ENCODE data around the gene RTP5. TPM values are rescaled to one million over a fixed set of nuclear protein-coding genes. Genes with fewer than 3 reads are reported as not detected.

Gene RTP5
- total and polyA plus RNA-seq, 10 donors: 0.34 to 2.2 (median 0.86) TPM

DNA sequence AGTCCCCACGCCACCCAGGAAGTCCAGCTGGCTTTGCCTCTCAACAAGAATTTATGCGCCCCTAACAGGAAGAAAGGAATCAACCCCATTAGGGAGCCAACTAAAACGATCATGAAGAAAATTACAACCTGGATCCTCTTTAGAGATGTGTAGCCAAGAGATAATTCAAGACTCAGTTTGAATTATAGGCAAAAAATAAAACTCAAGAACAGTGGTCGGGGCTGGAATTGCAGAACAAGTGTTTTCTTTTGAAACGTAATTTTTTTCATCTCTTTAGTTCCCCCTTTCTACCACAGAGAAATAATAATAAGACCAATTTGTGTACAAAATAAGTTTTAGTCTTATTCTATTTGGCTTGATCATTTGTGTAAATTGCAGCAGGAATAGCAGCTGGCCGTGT, 33.2 kb upstream of the RTP5 start:
- Histone ChIP-seq H3K4me3 (no peak overlapping the region), H3K27ac (no peak overlapping the region), H3K27me3 (replicated peaks in 1 of 7) (peaks cover 0 to 5% (median 0%) of the 10 kb centered on the region in 7 donors), H3K9me3 (peaks cover 0 to 4% (median 0%) of the 10 kb centered on the region in 8 donors), H3K4me1 (peaks cover 0 to 3% (median 0%) of the 10 kb centered on the region in 6 donors), H3K36me3 (no peaks in the 10 kb centered on the region)
- 52 to 63% (median 62%) methylated on average over 6 of the region's 6 CpGs for WGBS, 5 donors
- intact Hi-C loops (cut with DNase I; ENCODE audit: low total_unique reads): no loop called here
- TF ChIP-seq POLR2A (IDR thresholded peaks at IDR 0.05) (no peak), CTCF (IDR thresholded peaks at IDR 0.05 in 8 of 11, conservative IDR thresholded peaks at IDR 0.05 in 3 of 11) (no peak), POLR2AphosphoS5 (IDR thresholded peaks at IDR 0.05) (no peak)
- DNase-seq: no peak

DNA sequence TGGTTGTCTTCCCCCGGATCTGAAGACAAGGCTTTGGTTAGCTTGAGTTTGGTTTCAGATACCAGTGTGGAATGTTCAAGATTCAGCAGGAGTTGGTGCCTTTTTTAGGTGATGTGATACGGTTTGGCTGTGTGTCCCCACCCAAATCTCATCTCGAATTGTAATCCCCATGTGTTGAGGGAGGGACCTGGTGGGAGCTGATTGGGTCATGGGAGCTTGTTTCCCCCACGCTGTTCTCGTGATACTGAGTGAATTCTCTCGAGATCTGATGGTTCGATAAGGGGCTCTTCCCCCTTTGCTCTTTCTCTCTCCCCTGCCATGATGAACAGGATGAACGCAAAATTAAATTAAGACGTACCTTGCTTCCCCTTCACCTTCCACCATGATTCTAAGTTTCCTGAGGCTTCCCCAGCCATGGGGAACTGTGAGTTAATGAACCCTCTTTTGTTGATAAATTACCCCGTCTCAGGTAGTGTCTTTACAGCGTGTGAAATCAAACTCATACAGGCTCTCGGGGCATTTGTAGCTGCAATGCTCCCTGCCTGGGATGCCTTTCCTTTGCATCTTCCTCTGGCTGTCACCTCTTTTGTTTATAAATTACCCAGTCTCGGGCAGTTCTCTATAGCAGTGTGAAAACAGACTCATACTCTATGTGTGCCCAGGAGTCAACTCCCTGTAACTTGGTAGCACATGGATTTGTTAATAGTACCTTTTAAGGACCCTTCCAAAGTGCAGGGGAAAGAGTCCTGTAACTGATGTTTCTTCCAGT, 32.1 kb upstream of the RTP5 start:
- TF ChIP-seq CTCF (IDR thresholded peaks at IDR 0.05 in 8 of 11, conservative IDR thresholded peaks at IDR 0.05 in 3 of 11) (no peak), POLR2AphosphoS5 (IDR thresholded peaks at IDR 0.05) (no peak), POLR2A (IDR thresholded peaks at IDR 0.05) (no peak)
- Histone ChIP-seq H3K4me1 (peaks cover 0 to 5% (median 0%) of the 10 kb centered on the region in 6 donors), H3K27ac (no peak overlapping the region), H3K27me3 (replicated peaks in 1 of 7) (peaks cover 0 to 5% (median 0%) of the 10 kb centered on the region in 7 donors), H3K36me3 (no peaks in the 10 kb centered on the region), H3K4me3 (no peak overlapping the region), H3K9me3 (peaks cover 0 to 4% (median 0%) of the 10 kb centered on the region in 8 donors)
- DNase-seq: no peak
- 71 to 81% (median 73%) methylated on average over 13 of the region's 13 CpGs for WGBS, 5 donors
- intact Hi-C loops (cut with DNase I; ENCODE audit: low total_unique reads): no loop called here

- H3K4me1 ChIP-seq: peaks cover 13 to 36% (median 26%) of the 10 kb centered on the region in 6 donors
- H3K27me3 ChIP-seq (replicated peaks in 1 of 7): peaks cover 0 to 21% (median 0%) of the 10 kb centered on the region in 7 donors
- H3K27ac ChIP-seq: peak overlapping the region in 1 of 8 donors; percentile 68
- no peak for TF ChIP-seq POLR2A (IDR thresholded peaks at IDR 0.05)
- no peaks in the 10 kb centered on the region for H3K9me3 ChIP-seq
- H3K36me3 ChIP-seq: no peaks in the 10 kb centered on the region
- DNase-seq: peak; percentile 73
- H3K4me3 ChIP-seq: no peak overlapping the region
- intact Hi-C loops (cut with DNase I; ENCODE audit: low total_unique reads): no loop called here
- 87 to 93% (median 87%) methylated on average over 28 of the region's 28 CpGs for WGBS, 5 donors
These were observed 28.1 kb upstream of the RTP5 start for GRCh38 chr2:241841181-241842066.

- TF ChIP-seq POLR2A (IDR thresholded peaks at IDR 0.05) (no peak), CTCF (IDR thresholded peaks at IDR 0.05 in 8 of 11, conservative IDR thresholded peaks at IDR 0.05 in 3 of 11) (no peak), POLR2AphosphoS5 (IDR thresholded peaks at IDR 0.05) (no peak)
- Histone ChIP-seq H3K27ac (peak overlapping the region in 2 of 8 donors; percentile 68 to 81), H3K4me1 (peaks cover 13 to 36% (median 26%) of the 10 kb centered on the region in 6 donors), H3K4me3 (no peak overlapping the region), H3K36me3 (no peaks in the 10 kb centered on the region), H3K27me3 (replicated peaks in 1 of 7) (peaks cover 0 to 21% (median 0%) of the 10 kb centered on the region in 7 donors), H3K9me3 (no peaks in the 10 kb centered on the region)
- no peak for DNase-seq
- WGBS, 5 donors: 90 to 95% (median 91%) methylated on average over 11 of the region's 11 CpGs
- intact Hi-C loops (cut with DNase I; ENCODE audit: low total_unique reads): no loop called here
These were observed 27.5 kb upstream of the RTP5 start for GRCh38 chr2:241842067-241842415.
